ENCODE results near the gene BPIFB2.
A peak's percentile ranks its signal among the peaks of the same experiment; 100 is the strongest.
"Not testable (repeated sequence)": the region's sequence is repeated elsewhere in the genome, so short reads cannot be mapped to it uniquely, and the experiment has no call there.

The BPIFB2 gene

GRCh38 chr20:33007376-33008335 is at the start of gene BPIFB2:
Gene BPIFB2 (plus strand): TSS chr20:33007704. CDS start chr20:33008575, 871 bp downstream.
- DNase-seq: no peak

- DNase-seq: no peak
Measured at GRCh38 chr20:32958574-32958973, 48.9 kb upstream of the BPIFB2 start.

DNA sequence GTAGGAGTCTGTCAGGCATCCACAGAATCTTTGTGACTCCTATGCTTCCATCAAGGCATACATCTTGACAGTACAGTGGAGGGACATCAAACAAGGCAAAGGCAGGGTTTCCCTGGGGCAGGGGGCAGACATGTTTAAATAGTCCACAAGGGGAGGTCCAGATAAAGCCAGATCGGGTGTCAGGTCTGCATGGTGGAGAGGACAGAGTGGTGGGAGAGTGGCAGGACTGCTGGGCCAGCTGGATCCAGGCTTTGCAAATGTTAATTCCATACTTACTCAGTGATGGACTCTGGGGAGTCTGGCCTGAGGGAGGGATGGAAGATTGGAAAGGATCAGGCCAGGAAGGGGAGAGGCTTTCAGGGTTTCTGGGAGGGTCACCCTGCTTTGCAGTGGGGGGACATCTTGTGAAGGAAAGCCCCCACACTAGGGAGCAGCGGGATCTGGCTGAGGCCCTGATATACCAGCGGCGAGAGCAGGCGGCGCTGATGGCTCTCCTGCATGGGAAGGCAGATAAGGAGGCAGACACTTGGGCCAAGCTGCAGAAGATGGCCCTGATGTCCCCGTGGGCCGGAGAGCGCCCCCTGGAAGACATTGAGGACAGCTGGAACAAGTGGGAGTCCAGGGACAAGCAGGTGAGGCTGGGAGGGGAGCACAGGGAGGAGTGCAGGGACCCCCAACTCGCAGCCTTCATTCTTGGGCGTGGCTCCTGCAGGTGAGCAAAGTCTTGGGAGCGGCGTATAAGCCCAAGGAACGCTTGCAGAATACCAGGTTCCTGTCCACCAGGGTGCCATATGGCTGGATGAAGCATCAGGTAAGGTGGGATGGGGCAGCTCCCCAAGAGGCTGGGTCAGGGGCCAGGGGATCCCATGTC is 47.9 kb upstream of the BPIFB2 start:
- no peak for DNase-seq

DNA sequence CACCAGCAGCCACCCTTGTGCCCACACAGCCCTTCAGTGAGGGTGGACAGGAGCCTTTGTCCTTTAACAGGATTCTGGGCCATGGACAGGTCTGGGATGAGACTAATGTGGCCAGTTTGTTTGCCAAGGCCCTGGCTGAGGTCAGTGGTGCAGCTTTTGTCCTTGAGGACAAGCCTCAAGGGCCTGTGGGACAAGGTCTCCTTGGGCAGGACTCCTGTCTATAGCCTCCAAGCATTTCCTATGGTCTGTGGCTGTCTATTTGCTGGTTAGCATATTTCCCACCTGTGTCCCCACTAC is 47.3 kb upstream of the BPIFB2 start:
- no peak for DNase-seq

DNA sequence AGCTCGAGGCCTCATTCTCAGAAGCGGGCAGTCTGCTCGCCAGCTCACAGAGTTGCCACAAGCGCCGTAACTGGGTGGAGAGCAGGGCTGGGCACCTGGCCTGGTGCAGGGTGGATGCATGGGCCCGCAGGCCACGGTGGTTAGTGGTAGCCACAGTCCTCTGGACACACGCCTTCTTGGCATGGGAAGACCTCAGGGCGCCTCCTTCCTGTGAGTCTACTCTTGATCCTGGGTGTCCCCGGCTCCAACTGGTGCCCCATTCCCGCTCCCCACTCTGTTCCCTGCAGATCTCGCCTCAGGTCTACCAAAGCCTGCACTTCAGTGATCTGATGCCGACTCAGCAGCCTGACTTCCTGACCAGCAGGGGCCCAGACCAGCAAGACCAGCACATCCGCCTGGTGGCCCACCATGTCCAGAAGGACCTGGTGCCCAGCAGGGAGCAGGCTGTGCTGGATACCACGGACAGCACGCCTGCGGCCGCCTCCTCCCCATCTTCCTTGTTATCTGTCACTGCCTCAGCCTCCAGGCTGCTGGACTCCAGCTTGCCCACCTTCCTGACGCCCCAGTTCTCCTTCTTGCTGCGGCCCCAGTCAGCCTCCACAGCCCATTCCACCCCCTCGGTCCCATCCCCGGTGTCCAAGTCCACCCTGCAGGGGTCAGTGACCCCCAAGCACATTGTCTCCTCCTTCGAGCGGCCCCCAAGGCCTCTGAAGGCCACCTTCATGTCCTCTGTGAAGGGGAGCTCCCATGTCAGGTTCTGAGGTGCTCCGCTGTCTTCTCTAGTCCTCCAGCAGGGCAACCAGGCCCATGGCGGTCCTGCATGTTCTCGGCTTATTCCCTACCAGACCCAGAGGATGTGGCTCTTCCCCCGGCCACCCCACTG is 46.4 kb upstream of the BPIFB2 start:
- DNase-seq: no peak

DNA sequence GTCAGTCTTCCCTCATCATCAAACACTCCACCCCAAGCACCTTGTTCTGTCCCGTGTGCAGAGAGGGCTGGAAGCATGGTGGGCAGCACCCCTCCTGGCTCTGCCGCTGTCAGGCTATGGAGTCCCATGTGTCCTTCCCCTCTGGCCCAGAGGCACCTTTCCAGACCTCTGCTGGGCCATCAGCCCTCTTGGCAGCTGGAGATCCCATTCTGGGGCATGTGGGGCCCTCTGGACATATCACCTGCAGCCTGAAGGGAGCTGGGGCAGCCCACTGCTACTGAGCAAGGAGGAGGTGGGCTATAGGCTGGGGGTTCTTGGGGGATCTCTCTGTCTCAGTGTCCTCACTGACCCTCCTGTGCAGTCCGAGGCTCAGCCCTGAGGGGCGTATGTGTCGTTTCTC is 45.5 kb upstream of the BPIFB2 start:
- DNase-seq: no peak

GRCh38 chr20:32962646-32963045 is 44.9 kb upstream of the BPIFB2 start:
- not testable (repeated sequence) for DNase-seq

GRCh38 chr20:32963176-32963575 is 44.3 kb upstream of the BPIFB2 start:
- DNase-seq: peak; percentile 21

DNA sequence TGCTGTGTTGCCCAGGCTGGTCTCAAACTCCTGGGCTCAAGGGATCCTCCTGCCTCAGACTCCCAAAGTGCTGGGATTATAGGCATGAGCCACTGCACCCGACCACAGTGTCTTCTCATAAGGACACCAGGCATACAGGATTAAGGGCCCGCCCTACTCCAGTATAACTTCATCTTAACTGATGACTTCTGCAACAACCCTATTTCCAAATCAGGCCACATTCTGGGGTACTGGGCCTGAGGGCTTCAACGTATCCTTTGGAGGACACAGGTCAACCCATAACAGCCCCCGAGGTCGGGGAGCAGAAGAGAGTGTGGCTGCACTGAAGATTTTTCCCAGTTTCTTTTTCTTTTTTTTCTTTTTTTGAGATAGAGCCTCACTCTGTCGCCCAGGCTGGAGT is 42.9 kb upstream of the BPIFB2 start:
- DNase-seq: no peak

DNA sequence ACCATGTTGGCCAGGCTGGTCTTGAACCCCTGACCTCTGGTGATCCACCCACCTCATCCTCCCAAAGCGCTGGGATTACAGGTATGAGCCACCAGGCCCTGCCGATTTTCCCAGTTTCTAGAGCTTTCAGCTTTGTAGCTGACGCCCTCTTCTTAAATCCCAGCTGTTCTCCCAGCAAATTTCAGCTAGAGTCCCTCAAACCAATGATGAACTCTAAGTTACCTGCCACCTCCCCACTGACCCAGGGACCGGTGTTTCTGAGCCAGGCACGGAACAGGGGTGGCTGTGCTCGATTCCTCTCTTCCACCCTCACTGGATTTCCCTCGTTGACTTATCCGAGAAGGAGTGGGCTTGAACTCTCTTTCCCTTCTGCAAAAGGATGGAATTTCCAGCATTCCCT is 42.4 kb upstream of the BPIFB2 start:
- no peak for DNase-seq

- DNase-seq: peak; percentile 31
Measured at GRCh38 chr20:32965581-32966373, 41.7 kb upstream of the BPIFB2 start.

DNA sequence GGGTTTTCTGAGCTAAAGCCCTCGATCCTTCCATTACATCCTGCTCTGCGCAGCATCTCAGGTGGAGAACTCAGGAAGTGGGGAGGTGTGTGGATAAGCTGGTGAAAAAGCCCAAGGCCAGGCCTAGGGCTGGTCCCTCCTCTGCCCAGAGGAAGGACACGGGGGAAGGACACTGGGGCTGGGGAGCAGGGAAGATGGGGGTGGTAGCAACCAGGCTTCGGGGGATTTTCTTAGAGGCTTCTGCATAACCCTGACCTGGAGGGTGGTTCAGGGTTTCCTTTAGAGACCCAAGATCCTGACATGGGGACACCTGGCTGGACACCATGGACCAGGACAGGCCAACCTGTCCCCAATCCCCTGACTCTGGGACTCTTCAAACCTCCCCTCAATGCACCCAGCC is 41.1 kb upstream of the BPIFB2 start:
- DNase-seq: peak; percentile 26

DNA sequence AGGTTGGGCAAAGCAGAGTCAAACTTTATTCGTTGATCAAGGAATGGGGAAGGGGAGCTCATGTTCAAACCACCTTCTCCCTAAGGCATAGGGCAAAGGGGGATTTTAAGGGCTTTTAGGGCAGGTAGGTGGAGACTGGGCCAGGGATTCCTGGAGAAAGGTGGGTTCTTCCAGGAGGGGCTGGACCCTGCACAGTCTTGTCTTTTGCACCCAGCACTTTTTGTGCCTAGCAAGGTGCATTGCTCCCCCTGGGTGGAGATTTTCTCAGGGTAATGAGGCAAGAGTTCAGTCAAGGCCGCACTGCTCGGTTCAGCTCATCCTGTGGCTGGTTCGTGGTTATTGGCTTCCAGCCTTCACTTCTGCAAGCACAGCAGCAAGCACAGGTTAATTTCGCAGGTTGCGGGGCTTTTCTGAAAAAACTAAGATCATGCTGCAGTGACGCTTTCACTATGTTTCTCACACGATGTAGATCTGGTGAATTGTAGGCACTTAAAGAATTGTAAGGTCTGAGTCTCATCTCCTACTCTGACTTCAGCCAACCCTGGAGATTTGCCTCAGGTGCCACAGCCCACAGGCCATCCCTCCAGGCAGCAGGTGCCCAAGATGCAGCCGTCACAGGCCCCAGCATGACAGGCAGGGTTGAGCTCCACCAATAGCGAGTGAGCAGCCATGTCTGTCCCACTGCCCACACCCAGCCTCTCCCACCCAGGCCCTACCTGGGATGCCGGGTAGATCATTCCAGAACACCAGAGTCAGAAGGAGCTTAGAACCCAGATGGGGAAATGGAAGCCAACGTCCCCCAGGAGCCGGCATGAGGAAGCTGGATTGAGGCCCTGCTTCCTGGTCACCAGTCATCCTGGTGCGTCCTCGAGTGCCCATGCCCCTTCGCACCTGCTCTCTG is 40.4 kb upstream of the BPIFB2 start:
- peak; percentile 51 for DNase-seq

GRCh38 chr20:32967961-32968457 is 39.5 kb upstream of the BPIFB2 start:
- DNase-seq: no peak

GRCh38 chr20:32968478-32969241 is 38.8 kb upstream of the BPIFB2 start:
- peak; percentile 29 for DNase-seq

GRCh38 chr20:32969356-32970114 is 38.0 kb upstream of the BPIFB2 start:
- no peak for DNase-seq

GRCh38 chr20:32970115-32970972 is 37.2 kb upstream of the BPIFB2 start:
- peak; percentile 41 for DNase-seq

DNA sequence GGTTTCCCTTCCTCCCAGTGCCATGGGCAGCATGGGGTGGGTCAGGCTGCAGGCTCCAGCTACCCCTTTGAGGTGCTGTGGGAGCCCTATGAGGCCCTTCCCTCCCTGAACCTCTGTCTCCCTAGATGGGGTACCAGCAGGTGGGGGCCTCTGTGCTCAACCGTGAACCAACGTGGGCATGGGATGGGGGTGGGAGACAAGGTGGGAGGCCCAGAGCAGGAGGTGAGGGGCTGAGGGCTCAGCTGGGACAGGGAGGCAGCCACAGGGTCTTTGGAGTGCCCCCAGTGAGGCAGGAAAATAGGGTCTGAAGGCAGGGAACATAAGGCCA is 36.6 kb upstream of the BPIFB2 start:
- no peak for DNase-seq

Data from activated CD4-positive, CD25-positive, alpha-beta regulatory T cell treated with anti-CD3 and anti-CD28 coated beads, Interleukin-2, amount 50 U/mL, for 72 hours (primary cell).